ENCODE results near the gene DALRD3.

The DALRD3 gene

GRCh38 chr3:49004352-49005302 lies 13.8 kb downstream of the DALRD3 start:
- DNase-seq = no peak

DNA sequence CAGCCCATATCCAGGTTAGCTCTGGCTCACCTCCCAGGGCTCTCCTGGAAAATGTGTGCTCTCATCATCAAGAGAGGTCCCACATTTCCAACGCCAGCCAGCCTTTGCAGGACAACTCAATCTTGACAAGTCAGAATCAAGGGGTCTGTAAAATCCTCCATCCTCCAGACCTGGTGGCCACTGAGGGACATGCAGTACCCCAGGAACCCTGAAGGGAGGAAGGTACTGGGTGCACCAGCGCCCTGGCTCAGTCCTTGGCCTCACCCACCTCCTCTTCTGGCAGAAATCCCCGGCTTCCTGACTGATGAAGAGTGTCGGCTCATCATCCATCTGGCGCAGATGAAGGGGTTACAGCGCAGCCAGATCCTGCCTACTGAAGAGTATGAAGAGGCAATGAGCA lies 17.2 kb downstream of the DALRD3 start:
- no peak for DNase-seq

GRCh38 chr3:48999085-48999858 lies 19.1 kb downstream of the DALRD3 start:
- no peak for DNase-seq

DNA sequence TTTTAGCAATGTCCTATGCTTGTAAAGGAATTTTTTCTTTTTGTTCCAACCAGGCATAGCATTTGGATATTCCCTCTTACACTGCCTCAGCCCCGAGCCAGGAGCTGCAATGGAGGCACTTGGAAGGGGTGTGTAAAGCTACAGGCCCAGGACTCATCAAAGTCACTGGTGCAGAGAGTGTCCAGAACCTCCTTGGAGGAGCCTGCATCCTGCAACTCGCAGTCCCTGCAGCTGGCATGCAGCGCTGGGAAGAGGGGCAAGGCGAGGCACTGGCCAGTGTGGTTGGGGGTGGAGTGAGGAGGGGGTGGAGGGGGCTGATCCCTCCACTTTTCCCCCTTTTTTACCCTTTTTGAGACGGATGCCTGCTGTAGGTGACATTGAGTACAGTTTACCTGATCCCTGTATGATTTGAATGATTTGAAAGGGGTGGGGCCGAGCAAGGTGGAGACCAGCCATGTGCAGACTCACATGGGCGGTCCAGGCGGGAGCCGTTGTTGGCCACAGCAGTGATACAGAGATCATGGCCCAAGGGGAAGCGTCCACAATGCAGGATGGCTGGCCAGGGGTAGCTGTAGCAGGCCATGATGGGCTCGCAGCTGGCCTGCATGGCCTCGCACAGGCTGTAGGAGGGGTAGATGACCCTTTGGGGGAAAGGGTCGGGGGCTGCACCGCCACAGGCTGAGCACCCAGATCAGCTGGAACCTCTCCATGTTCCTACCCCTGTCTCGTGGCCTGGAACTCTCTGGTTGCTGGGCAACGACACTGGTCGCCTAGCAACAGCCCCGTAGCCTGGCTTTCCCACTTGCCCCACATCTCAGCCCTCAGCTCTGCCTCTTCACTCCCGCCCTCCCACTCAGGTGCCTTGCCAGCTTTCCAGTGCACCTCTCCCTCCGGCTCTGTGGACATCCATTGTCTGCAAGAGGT lies 20.4 kb downstream of the DALRD3 start:
- DNase-seq = peak; percentile 30

DNA sequence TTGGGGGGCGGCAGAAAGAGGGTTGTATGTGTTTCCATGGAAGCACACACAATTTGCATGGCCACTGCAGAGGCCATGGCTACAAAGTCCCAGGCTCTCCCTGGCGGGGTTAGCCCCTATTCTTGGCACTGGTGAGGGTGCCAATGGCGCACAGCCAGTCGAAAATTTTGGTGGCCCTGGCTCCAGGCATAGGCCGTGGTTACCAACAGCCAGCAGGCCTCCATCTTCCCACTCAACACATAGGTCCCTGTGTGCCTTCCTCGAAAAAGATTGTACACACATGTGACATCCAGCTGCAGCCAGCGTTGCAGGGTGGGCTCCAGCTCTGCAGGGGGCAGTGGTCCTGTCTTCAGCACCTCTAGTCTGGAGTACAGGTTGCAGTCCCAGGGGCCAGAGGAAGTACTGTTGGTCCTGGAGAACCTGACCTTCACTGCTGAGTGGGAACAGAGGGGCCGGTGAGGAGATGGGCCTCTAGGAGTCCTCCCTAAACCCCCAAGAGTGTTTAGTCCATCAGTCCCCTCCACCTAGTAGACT lies 21.2 kb downstream of the DALRD3 start:
- DNase-seq = no peak

GRCh38 chr3:48996640-48997039 lies 21.7 kb downstream of the DALRD3 start:
- no peak for DNase-seq

DNA sequence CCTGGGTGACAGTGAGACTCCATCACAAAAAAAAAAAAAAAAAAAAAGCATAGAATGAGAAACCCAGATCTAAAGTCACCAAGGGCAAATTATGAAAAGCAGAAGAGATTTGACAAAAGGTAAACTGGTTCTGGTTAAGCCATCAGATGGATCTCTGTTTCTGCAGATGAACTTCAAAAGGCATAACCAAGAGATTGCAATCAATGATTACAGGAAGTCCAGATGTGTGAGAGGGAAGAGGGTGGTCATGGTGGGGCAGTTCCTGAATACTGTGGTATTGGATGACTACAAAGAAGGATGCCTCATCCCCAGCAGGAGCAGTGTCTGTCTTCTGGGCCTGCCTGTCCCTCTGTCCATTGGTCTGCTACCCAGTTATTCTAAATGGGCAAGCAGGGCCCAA lies 24.5 kb downstream of the DALRD3 start:
- no peak for DNase-seq

- DNase-seq = no peak
Observed at GRCh38 chr3:48991851-48992545, 26.4 kb downstream of the DALRD3 start.

GRCh38 chr3:48990636-48991469 lies 27.5 kb downstream of the DALRD3 start:
- peak; percentile 3 for DNase-seq

DNA sequence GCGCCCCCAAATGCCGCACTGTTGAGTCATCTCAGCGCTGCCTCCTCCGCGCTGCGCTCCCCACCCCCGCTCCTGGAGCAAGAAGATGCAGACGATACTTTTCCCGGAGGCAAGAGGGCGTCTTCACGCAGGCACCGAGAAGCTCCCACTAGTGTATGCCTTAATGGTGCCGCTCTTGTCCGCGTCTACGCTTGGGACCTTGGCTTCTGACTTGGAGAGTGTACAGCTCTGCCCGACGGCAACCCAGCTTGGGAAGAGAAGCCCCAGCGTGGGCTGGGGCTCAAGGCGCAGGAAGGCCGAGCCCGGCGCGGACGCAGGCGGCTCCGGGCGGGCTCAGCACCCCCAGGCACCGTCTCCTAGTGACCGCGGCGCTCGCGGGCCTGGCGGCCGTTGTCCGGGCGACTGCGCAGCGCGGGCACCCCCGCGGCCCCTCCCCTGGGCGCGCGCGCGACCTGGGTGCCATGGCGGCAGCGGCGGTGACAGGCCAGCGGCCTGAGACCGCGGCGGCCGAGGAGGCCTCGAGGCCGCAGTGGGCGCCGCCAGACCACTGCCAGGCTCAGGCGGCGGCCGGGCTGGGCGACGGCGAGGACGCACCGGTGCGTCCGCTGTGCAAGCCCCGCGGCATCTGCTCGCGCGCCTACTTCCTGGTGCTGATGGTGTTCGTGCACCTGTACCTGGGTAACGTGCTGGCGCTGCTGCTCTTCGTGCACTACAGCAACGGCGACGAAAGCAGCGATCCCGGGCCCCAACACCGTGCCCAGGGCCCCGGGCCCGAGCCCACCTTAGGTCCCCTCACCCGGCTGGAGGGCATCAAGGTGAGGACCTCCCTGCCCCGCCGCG lies 28.4 kb downstream of the DALRD3 start, which contains the start of gene P4HTM:
P4HTM (plus strand) TSS at position 446 of the 840 bp plus-strand sequence; CDS start at position 462, 16 bp downstream.
- peak; percentile 36 for DNase-seq

GRCh38 chr3:48989126-48989795 lies 29.1 kb downstream of the DALRD3 start:
- no peak for DNase-seq

GRCh38 chr3:48985831-48986376 lies 32.5 kb downstream of the DALRD3 start:
- DNase-seq = no peak

DNA sequence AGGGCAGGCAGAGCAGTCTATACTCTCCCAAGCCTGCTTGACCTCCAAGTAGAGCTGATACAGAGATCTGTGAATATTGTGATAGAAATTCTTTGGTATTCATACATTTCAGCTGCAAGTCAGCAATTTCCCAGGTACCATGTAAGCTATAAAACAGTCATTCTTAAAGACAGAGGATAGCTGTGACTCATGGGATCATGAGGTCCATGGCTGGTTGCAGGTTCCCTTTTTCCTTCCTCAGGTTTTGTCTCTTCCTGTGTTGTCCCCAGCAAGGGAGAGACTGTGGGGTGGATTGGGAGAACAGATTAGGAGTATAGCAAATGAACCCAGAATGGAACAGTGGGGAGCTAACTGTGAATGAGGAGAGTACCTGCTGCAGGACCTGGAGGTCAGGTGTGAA lies 33.7 kb downstream of the DALRD3 start:
- no peak for DNase-seq

GRCh38 chr3:48983096-48983495 lies 35.3 kb downstream of the DALRD3 start:
- no peak for DNase-seq

DNA sequence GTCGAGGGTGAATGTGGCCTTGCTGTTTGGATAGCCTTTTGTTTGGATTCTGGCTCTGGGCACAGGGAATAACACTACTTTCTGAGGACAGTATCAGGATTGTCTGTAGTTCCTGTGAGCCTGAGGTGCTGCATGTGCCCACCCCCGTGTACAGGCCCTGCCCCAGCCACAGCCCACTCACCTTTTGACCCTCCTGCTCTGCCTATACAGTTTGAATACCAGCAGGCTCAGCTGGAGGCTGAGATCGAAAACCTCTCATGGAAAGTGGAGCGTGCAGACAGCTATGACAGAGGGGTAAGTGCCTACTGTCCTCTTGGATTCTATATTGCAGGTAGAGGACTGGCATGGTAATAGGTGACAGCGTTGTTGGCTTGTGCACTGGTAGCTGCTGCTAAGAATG lies 35.7 kb downstream of the DALRD3 start:
- DNase-seq = no peak

DNA sequence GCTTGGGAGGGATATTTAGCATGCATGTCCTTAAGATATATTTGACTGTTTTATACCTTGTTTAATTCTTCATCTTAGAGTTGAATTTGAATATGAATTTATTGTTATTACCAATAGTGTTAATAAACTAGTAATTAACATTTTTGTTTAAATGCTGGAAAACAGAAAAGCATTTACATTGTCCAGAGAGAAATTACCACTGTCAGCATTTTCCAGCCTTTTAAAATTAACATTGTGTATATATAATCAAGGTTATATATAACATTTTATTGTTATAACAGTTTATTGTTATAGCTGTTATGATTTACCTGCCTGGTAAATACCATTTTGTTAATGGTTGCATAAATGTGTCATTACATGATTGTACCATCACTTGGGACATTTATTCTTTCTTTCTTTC lies 36.4 kb downstream of the DALRD3 start:
- no peak for DNase-seq

GRCh38 chr3:48980295-48980694 lies 38.1 kb downstream of the DALRD3 start:
- DNase-seq = no peak

- no peak for DNase-seq
Observed at GRCh38 chr3:48979451-48979850, 38.9 kb downstream of the DALRD3 start.
